GM12892 (cell line): ENCODE data around the gene AP4M1.

Source experiments
- POLR2A ChIP-seq: IDR thresholded peaks from 2 replicates; pipeline ENCODE4 v1.6.1; 2011; ENCODE audit warnings: low read depth, low read length, control low read depth
- TAF1 ChIP-seq: IDR thresholded peaks from 2 replicates; pipeline ENCODE4 v1.6.1; 2011; ENCODE audit warnings: low read depth, mild to moderate bottlenecking, control low read depth, low read length, borderline replicate concordance

DNA sequence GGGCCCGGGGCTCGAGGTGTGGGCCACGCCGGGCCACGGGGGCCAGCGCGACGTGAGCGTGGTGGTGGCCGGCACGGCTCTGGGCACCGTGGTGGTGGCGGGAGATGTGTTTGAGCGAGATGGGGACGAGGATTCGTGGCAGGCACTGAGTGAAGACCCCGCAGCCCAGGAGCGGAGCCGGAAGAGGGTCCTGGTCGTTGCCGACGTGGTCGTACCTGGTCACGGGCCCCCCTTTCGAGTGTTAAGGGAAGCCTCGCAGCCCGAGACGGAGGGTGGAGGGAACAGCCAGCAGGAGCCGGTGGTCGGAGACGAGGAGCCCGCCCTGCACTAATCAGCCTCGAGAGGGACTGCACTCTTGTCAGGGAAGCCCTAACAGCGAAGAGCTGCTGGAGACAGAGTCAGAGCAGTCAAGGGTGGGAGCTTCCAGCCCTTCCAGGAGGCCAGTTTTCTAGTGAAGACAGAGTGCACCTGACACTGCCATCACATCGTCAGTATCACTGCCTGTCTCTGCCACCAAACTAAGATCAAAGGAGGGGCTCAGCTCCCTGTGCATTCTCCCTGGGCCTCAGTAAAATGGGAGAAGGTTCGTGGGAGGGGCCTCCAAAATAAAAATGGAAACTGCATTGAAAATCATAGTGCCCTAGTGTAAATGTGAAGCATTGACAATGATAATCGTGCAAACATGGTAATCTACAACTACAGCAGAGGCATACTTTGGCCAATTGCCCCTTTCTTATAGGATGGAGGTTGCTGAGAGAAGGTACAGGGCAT is 26.6 kb downstream of the AP4M1 start:
- TF ChIP-seq POLR2A (no peak), TAF1 (no peak)
